NCI-H748 (cell line): Measurements from ENCODE around the gene LGALS3.

Source experiments
- DNase-seq: peaks from one replicate; lab custom pipeline; 2025; ENCODE audit not compliant: unreplicated experiment; lab: John Stamatoyannopoulos, UW

LGALS3 gene

GRCh38 chr14:55114720-55115119 is 14.3 kb upstream of the LGALS3 start:
- DNase-seq: no peak

GRCh38 chr14:55115460-55115859 is 13.6 kb upstream of the LGALS3 start:
- no peak for DNase-seq

DNA sequence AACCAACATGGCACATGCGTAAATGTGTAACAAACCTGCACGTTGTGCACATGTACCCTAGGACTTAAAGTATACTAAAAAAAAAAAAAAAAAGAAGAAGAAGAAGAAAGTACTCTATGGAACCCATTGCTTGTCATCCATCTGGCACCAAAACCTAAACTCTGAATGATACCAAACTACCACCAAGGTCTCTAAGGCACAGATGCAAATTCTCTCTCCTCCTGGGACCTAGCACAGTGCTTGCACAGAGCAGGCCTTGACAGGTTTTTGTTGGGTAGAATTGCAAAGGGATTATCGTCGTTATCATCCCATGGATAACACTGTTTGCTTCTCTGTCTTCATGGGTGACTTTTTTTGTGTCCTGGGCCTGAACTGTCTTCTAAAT is 13.2 kb upstream of the LGALS3 start:
- no peak for DNase-seq

GRCh38 chr14:55116246-55117030 is 12.6 kb upstream of the LGALS3 start:
- DNase-seq: peak; percentile 77

GRCh38 chr14:55117803-55118441 is 11.1 kb upstream of the LGALS3 start:
- DNase-seq: no peak

DNA sequence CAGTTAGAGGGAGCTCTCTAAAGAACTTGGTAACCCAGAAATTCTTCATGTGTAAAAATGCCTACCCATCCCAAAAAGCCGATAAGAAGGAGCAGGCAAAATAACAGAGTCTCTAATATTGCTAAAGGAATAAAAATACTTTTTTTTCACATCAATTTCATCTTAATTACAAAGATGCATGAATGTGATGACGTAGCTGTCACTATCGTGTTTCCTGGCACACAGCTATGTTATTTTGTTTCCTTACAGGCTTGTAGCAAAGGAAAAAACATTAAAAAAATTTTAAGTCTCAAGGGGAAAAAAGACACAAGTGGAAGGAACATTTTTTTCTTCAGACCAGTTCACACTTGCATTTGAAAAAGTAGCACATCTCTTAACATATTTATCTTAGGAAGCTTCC is 10.3 kb upstream of the LGALS3 start:
- DNase-seq: no peak

DNA sequence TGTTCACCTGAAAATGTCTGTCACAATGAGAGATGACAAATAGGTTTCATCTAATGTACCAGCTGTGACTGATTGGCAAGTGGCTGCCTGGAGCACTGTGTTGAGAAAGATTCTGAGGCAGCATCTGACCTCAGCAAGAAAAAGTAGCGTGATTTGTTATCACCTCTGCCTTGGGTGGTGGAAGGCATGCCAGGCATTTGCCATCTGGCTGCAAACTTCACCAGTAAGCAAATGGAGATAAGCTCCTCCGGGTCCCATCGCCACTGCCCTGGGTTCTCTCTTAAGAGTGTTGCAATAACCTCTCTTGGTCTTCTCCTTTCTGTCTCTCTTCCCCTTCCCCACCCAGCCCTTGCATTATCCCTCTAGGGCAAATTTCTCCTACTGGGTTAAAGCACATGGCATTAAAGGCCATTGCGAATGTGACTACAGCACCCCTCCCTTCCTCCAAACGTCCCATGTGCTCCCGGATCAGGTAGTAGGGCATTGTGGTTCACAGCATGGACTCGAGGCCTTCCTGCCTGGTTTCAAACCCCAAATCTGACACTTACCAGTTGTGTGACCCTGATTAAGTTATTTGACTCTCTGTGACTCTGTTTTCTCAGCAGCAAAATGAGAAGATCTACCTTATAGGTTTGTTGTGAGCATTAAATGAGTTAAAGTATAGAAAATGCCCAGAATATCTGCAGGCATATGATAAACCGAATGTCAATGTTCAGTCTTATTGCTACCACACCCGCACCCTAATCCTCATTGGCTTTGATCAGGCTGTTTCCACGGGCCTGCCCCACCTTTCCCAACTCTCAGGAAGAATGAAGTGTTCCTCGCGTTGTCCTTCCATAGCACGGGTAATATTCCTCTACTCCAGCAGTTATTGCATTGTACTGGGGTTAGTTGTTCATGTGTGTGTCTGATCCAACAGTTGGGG is 8.2 kb upstream of the LGALS3 start:
- DNase-seq: no peak

DNA sequence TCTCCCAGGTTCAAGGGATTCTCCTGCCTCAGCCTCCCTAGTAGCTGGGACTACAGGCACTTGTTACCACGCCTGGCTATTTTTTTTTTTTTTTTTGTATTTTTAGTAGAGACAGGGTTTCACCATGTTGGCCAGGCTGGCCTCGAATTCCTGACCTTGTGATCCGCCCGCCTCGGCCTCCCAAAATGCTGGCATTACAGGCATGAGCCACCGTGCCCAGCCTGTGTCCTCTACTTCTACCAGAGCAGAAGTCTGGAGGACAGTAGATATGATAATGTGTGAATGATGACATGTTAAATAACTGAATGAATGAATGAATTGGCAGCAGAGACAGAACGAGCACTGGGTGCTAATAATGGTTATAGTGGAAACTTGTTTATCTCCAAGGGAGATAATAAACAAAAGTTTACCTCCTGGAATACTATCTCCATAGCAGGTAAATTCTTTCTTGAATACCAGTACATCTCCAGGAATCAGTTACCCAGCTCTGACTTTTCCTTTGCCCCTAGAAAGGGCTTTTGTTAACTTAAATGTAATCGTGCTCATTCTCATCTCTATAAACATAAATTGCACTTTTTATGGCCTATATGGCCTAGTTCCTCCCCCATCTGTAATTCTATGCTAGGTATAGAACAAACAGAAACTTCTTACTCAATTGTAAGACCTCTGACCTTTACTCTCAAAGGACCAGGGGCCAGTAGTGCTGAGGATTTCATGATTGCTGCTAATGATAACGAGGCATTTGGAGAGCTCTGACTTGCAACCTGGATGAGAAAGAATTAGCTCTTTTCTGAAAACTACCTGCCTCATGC is 7.2 kb upstream of the LGALS3 start:
- no peak for DNase-seq

DNA sequence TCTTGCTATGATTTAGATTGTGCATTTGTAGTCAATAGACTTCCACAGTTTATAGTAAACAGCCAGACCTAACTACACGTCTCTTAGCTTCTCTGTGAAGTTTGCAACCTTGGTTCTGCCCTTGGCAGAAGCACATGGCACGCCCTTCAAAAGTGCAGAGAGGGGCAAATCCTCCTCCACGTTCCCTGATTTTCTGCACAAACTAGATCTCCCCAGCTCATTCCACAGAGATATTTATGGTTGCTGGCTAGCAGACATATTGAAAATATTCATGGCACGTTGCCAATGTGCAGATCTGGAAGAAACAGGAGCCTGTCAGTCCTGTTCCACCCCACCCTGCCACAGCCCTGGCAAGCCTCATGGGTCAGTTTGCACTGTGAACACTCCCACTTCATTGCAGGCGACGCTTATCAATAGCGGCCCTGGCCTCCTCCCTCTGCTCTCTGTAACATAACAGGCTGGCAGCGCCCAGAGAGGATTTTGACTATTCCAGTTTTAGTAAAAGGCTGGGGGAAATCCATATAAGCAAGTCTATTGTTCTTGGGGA is 6.5 kb upstream of the LGALS3 start:
- DNase-seq: peak; percentile 65

DNA sequence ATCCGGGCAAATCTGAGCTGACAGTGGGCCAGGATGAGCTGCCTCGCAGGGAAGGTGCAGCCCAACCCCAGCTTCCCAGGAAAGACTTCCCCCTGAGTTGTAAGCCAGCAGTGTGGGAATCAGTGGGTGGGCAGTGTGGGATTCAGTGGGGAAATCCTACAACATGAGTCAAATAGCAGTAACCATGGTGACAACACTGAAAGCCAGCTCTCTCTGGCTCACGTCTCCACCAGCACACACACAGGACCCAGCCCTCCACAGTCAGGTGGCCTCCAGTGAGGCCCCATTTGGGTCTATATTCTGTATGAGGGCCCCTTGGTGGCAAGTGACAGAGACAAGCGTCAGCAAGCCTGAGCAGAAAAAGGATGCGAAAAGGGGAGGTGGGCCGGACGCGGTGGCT is 6.0 kb upstream of the LGALS3 start:
- DNase-seq: peak; percentile 23

DNA sequence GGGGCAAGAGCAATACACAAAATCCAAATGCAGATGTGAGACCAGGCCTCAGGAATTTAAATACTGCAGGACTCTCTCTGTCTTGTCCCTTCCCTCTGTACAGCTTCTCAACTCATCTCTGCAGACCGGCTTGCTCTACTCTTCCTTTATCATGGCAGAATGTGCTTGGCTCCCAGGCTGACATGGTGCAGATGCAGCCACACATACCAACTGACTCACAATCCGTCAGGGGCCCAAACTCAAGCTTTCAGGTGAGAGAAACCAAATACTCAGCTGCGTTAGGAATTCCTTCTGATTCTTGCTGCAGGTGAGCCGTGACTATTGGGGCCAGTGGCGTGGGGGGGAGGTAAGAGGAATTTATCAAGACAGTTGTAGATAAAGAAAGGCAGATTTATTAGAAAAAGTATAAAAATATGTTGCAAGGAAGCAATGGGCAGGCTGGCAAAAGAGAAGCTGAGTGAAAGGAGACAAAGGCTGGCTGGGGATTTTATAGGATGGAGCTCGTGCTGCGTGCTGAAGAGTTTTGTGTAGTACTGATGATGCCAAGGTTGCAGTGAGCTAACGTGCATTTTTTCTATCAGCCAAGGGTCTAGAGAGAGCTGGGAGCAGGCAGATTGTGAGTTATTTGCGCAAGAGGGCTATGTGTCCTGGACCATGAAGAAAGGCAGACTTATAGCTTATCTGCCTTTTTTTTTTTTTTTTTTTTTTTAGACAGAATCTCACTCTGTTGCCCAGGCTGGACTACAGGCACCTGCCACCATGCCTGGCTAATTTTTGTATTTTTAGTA is 5.0 kb upstream of the LGALS3 start:
- DNase-seq: no peak

- DNase-seq: no peak
Observed at GRCh38 chr14:55124774-55125386, 4.2 kb upstream of the LGALS3 start.

GRCh38 chr14:55125403-55125802 is 3.6 kb upstream of the LGALS3 start:
- peak; percentile 21 for DNase-seq

DNA sequence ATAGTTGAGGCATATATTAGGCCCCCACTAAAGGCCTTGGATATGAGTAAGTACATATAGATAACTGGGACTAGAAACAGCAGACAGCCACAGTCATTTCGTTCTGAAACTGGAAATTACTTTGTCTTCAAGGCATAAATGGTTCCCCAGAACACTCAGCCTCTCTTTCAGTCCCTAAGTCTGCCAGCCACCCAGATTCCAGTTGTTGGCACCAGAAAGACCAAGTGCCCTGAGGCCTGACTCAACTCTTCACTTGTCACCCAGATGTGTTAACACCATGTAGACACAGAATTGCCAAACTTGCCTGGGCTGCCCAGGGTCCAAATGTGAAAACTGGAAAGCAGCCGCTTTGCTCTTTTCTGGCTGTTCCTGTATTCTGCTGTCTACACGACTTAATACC is 3.0 kb upstream of the LGALS3 start:
- no peak for DNase-seq

- no peak for DNase-seq
Observed at GRCh38 chr14:55126932-55127459, 2.1 kb upstream of the LGALS3 start.

DNA sequence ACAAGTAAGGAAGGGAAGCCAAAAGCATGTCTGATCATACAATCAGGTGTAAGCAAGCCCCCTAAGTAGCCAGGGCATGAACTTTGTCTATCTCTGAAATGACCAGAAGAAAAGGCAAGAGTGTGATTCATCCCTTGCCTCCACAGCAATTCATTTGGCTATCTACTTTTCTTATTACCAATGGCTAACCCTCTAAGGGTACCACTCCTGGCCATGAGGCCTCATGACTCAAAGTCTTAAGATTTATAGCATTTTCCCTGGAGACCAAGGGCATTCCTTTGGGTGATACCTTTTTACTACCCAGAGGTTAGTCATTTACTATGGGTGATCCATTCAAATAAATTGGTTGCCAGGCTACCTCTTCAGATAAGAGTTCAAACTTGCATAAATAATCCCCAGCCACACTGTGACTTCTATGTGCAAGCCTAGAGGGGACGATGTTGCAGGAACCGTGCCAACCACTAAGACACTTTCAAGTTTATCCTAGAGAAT is 1.5 kb upstream of the LGALS3 start:
- no peak for DNase-seq

- DNase-seq: no peak
Observed at GRCh38 chr14:55128386-55129085, 516 bp upstream of the LGALS3 start.

- DNase-seq: peak; percentile 55
Observed at GRCh38 chr14:55129428-55130195, 560 bp downstream of the LGALS3 start.
